ENCODE measurements around the gene NDUFC1. TPM values are rescaled to one million over a fixed set of nuclear protein-coding genes. Genes with fewer than 3 reads are reported as not detected.

Gene NDUFC1
- total RNA-seq, 1 donor from 2014 or later, result 222 TPM

DNA sequence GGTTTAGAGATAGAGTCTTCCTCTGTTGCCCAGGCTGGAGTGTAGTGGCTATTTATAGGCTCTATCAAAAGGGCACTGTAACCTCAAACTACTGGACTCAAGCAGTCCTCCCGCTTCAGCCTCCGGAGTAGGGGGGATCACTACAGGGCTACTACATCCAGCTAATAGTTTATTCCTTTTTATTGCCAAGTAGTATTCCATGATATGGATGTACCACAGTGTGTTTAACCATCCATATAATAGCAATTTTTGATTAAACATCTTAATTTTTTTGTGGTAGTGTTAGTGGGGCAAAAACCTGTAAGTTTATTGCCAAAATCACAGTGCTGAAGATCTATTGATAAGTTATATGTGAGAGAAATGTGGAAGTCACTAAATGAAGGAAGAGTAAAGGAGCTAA, 2.6 kb upstream of the NDUFC1 start:
- no peaks in the 10 kb centered on the region for H3K36me3 ChIP-seq
- no peak overlapping the region for H3K27ac ChIP-seq (replicated peaks)
- H3K27me3 ChIP-seq (ENCODE audit: low read depth), result no peaks in the 10 kb centered on the region
- no peak overlapping the region for H3K4me3 ChIP-seq
- TF ChIP-seq, protein P1, sequence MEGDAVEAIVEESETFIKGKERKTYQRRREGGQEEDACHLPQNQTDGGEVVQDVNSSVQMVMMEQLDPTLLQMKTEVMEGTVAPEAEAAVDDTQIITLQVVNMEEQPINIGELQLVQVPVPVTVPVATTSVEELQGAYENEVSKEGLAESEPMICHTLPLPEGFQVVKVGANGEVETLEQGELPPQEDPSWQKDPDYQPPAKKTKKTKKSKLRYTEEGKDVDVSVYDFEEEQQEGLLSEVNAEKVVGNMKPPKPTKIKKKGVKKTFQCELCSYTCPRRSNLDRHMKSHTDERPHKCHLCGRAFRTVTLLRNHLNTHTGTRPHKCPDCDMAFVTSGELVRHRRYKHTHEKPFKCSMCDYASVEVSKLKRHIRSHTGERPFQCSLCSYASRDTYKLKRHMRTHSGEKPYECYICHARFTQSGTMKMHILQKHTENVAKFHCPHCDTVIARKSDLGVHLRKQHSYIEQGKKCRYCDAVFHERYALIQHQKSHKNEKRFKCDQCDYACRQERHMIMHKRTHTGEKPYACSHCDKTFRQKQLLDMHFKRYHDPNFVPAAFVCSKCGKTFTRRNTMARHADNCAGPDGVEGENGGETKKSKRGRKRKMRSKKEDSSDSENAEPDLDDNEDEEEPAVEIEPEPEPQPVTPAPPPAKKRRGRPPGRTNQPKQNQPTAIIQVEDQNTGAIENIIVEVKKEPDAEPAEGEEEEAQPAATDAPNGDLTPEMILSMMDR (IDR thresholded peaks at IDR 0.05; ENCODE audit: borderline replicate concordance), result no peak
- H3K9me3 ChIP-seq (replicated peaks), result peaks cover 4% of the 10 kb centered on the region
- H3K4me1 ChIP-seq, result peaks cover 54% of the 10 kb centered on the region
- no peak for DNase-seq
- intact Hi-C loops (cut with micrococcal nuclease), result no loop called here

DNA sequence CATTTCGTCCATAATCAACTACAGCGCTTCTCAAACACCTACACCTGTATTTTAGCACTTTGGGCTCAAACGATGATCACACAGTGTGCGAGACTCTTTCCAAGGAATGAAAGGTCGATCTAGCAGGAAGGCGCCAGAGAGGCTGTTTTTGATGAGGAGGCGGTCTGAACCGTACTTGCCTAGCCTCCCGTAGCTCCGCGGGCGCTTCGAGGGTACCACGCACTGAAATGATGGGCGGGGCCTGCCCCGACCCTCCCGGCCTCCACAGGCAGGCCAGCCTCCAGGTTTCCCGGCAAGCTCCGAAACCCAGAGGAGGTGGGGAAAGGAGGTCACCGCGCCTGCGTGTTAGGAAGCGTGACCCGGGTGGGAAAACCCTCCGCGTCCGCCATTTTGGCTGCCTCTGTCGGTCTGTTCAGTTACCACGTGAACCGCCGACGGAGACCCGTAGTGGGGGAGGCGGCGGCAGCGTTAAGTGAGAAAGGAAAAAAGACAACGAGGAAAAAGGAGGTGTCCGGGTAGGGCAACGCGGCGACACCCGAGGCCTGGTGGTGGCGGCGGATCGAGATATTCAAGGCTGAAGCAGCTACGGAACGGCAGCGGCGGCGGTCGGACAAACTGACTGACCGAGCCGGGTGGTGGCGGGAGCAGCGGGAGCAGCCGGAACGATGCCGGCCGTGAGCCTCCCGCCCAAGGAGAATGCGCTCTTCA, 1.0 kb downstream of the NDUFC1 start, which contains the start of gene NAA15:
TSS of gene NAA15 (plus strand) at position 393 of the 708 bp plus-strand sequence. CDS start at position 666, 273 bp downstream.
- Histone ChIP-seq H3K4me3 (peak within 1 kb of the TSS; percentile 82), H3K36me3 (no peaks in the 10 kb centered on the region), H3K9me3 (replicated peaks) (peaks cover 4% of the 10 kb centered on the region), H3K4me1 (peaks cover 65% of the 10 kb centered on the region), H3K27me3 (ENCODE audit: low read depth) (no peaks in the 10 kb centered on the region), H3K27ac (replicated peaks) (peak within 1 kb of the TSS; percentile 97)
- TF ChIP-seq, protein P1 (IDR thresholded peaks at IDR 0.05; ENCODE audit: borderline replicate concordance), result no peak
- DNase-seq, result peak; percentile 98
- intact Hi-C loops (cut with micrococcal nuclease), result no loop called here

DNA sequence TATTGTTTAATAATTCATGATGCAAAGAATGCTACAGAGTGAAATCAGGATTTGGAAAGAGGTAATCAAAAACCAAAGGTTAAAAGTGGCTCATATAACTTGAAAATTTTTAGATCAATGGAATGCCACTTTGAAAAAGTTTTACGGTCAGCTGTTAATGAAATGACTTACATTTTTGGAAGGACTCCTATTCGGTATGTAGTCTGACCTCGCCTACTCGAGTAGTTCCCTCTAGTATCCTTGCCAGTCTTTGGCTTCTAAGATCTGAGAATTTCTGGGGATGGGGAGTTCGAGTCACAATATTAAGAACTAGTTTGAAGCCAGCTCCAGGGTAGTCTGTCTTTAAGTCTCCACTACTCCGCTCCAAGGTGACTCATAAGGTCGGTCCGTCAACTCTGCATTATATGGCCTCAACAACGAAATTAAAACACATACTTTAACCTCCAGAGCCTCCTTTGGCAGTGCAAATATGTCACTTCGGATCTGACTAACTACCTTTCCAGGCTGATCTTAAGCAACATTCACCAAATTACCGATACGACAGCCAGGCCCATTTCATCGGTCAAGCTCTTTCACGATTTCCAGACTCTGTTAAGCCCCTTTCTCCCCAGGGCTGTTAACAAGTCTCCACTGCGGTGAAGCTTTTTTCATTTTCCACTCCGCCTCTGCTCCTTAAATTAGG, 1.7 kb downstream of the NDUFC1 start:
- TF ChIP-seq, protein P1 (IDR thresholded peaks at IDR 0.05; ENCODE audit: borderline replicate concordance), result no peak
- Histone ChIP-seq H3K36me3 (no peaks in the 10 kb centered on the region), H3K27ac (replicated peaks) (peak overlapping the region; percentile 97), H3K4me1 (peaks cover 71% of the 10 kb centered on the region), H3K27me3 (ENCODE audit: low read depth) (no peaks in the 10 kb centered on the region), H3K4me3 (peak overlapping the region; percentile 82), H3K9me3 (replicated peaks) (peaks cover 4% of the 10 kb centered on the region)
- no peak for DNase-seq
- intact Hi-C loops (cut with micrococcal nuclease), result no loop called here

DNA sequence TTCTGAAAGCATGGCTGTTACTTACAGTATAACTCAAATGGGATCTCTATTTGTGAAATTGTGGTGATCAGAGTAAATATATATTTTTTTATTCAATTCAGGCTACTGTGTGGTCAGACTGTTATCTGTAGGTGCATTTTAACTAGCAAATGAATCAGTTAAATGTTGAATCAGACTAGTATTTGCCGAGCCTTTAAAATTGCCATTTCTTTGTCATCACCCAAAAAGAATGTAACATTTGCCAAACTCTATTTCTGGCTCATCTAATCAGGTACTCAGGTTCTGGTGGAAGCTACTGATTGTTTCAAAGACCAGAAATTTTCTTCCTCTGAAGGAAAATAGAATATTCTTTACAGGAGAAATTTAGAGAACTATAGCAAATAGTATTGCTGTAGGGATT, 2.7 kb downstream of the NDUFC1 start:
- intact Hi-C loops (cut with micrococcal nuclease), result loop anchor here (5.0 to 10.0 kb wide), 3 partner anchors 122 to 265 kb away; partner anchors contain the start of gene ELF2
- TF ChIP-seq, protein P1 (IDR thresholded peaks at IDR 0.05; ENCODE audit: borderline replicate concordance), result no peak
- Histone ChIP-seq H3K4me3 (peak overlapping the region; percentile 82), H3K27ac (replicated peaks) (peak overlapping the region; percentile 97), H3K9me3 (replicated peaks) (no peaks in the 10 kb centered on the region), H3K4me1 (peaks cover 81% of the 10 kb centered on the region), H3K36me3 (no peaks in the 10 kb centered on the region), H3K27me3 (ENCODE audit: low read depth) (no peaks in the 10 kb centered on the region)
- DNase-seq, result no peak

DNA sequence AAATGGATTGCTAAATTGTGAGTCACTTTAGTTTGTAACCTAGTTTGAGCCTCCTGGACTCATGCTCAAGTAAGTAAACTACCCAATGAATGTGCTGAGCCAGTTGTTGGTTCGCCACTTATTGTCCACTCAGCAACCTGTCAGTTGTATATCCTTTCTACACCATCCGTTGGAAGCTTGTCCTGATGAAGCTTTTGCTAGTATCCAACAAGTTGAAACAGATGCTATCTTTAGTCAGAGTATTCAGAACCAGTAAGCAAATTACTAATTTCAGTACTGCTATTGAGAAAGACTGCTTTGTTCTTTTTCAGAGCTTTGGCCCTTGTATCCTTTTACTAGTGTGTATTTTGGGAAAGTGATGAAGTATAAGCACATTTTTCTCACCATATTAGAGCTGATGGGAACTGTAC, 5.3 kb downstream of the NDUFC1 start:
- intact Hi-C loops (cut with micrococcal nuclease), result loop anchor here (5.0 to 10.0 kb wide), 3 partner anchors 120 to 262 kb away; partner anchors contain the start of gene ELF2
- H3K27ac ChIP-seq (replicated peaks), result peak overlapping the region; percentile 92
- no peak for DNase-seq
- H3K9me3 ChIP-seq (replicated peaks), result no peaks in the 10 kb centered on the region
- no peaks in the 10 kb centered on the region for H3K27me3 ChIP-seq (ENCODE audit: low read depth)
- TF ChIP-seq, protein P1 (IDR thresholded peaks at IDR 0.05; ENCODE audit: borderline replicate concordance), result no peak
- peaks cover 23% of the 10 kb centered on the region for H3K36me3 ChIP-seq
- H3K4me3 ChIP-seq, result peak overlapping the region; percentile 82
- peaks cover 78% of the 10 kb centered on the region for H3K4me1 ChIP-seq

Data from left ventricle myocardium inferior (tissue), 1 donor.